Keratinocyte (primary cell): ENCODE measurements around the gene PDE9A. TPM values are rescaled to one million over a fixed set of nuclear protein-coding genes. Genes with fewer than 3 reads are reported as not detected.

Experiments
- DNase-seq: peaks from one replicate; pipeline ENCODE4 v3.0.0-alpha.2; 2011; ENCODE audit warnings: low read depth, missing footprints, low spot score
- FAIRE-seq: peaks from 2 replicates; lab custom pipeline; 2011; peaks lifted over from hg19 to GRCh38; lab: Jason Lieb, UNC
- H2AFZ ChIP-seq: 2 replicates; pipeline ENCODE4 v1.6.0; 2012; ENCODE audit warnings: low read length, control low read depth, inconsistent platforms; ENCODE audit not compliant: control insufficient read depth
- H3K27ac ChIP-seq: 2 replicates; pipeline ENCODE4 v1.5.1; 2011; ENCODE audit warnings: low read length; ENCODE audit not compliant: control insufficient read depth, insufficient read depth
- H3K27me3 ChIP-seq: 3 replicates; pipeline ENCODE4 v1.6.0; 2011; ENCODE audit warnings: low read length; ENCODE audit not compliant: control insufficient read depth, insufficient read depth; ENCODE audit errors: extremely low read depth
- H3K36me3 ChIP-seq, 2 experiments: 2 replicates in 1 of 2; 3 replicates in 1 of 2; pipeline ENCODE4 v1.5.1; 2011; ENCODE audit warnings: low read length in 2 of 2, mild to moderate bottlenecking in 1 of 2; ENCODE audit not compliant: control insufficient read depth in 2 of 2, insufficient read depth in 2 of 2; ENCODE audit errors: extremely low read depth in 1 of 2
- H3K4me1 ChIP-seq: 3 replicates; pipeline ENCODE4 v1.5.1; 2011; ENCODE audit warnings: low read length; ENCODE audit not compliant: control insufficient read depth, insufficient read depth; ENCODE audit errors: extremely low read depth
- H3K4me2 ChIP-seq: 3 replicates; pipeline ENCODE4 v1.6.0; 2011; ENCODE audit warnings: low read depth, low read length; ENCODE audit not compliant: control insufficient read depth, insufficient read depth; ENCODE audit errors: extremely low read depth
- H3K4me3 ChIP-seq, 3 experiments: fragments of 200-600 bp in 1 of 3; sonication (generic) in 1 of 3; 2 replicates in 2 of 3; 3 replicates in 1 of 3; pipeline ENCODE4 v1.5.1; 2011 to 2016; ENCODE audit warnings: low read length in 3 of 3, mild to moderate bottlenecking in 3 of 3, control low read depth in 2 of 3, inconsistent platforms in 1 of 3, low read depth in 1 of 3, mixed read lengths in 1 of 3, mixed run types in 1 of 3, moderate library complexity in 1 of 3; ENCODE audit not compliant: control insufficient read depth in 2 of 3, insufficient read depth in 2 of 3; ENCODE audit errors: extremely low read depth in 1 of 3
- H3K79me2 ChIP-seq: 2 replicates; pipeline ENCODE4 v1.6.0; 2012; ENCODE audit warnings: low read length; ENCODE audit not compliant: control insufficient read depth, insufficient read depth
- H3K9ac ChIP-seq: 3 replicates; pipeline ENCODE4 v1.6.0; 2011; ENCODE audit warnings: low read length; ENCODE audit not compliant: control insufficient read depth, insufficient read depth; ENCODE audit errors: extremely low read depth
- H3K9me1 ChIP-seq: 3 replicates; pipeline ENCODE4 v1.6.0; 2011; ENCODE audit warnings: low read length; ENCODE audit not compliant: control insufficient read depth, insufficient read depth; ENCODE audit errors: extremely low read depth
- H3K9me3 ChIP-seq: 2 replicates; pipeline ENCODE4 v1.5.1; 2012; ENCODE audit warnings: low read depth, low read length; ENCODE audit not compliant: control insufficient read depth
- H4K20me1 ChIP-seq: 3 replicates; pipeline ENCODE4 v1.6.0; 2011; ENCODE audit warnings: low read length; ENCODE audit not compliant: control insufficient read depth, insufficient read depth; ENCODE audit errors: extremely low read depth
- EZH2 ChIP-seq: IDR thresholded peaks from one replicate; pipeline ENCODE4 v1.6.1; 2012; ENCODE audit warnings: inconsistent platforms, mild to moderate bottlenecking, low read length, moderate library complexity
- dilution Hi-C: fragments of 300-500 bp; cut with MboI; formaldehyde crosslinking; loops from one replicate; pipeline ENCODE4 v1.7.0; 2020; ENCODE audit warnings: low sequenced_read_pairs; ENCODE audit not compliant: extremely low pct_ligation_motif_present
- polyA plus RNA-seq, 5 experiments: library from polyadenylated mRNA; depleted of rRNA in 3 of 5; stranded (reverse) in 3 of 5; stranded (forward) in 1 of 5; unstranded in 1 of 5; fragments of >200 nt; gene quantifications; 1 replicate in 1 of 5; 2 replicates in 3 of 5; 3 replicates in 1 of 5; pipeline versions ENCODE4 v1.2.1 to v1.2.3, GENCODE V29; 2011 to 2012; ENCODE audit warnings: missing spikeins in 2 of 5, low read depth in 1 of 5, low replicate concordance in 1 of 5
- TF ChIP-seq, protein P1 (sequence below), 3 experiments: IDR thresholded peaks in 1 of 3; conservative IDR thresholded peaks in 1 of 3; optimal IDR thresholded peaks in 1 of 3; 2 replicates in 2 of 3; 3 replicates in 1 of 3; pipeline versions ENCODE3 to v1.5.1; 2011; ENCODE audit warnings: low read length in 3 of 3, mild to moderate bottlenecking in 3 of 3, moderate library complexity in 2 of 3, control low read depth in 1 of 3, inconsistent platforms in 1 of 3; ENCODE audit not compliant: insufficient read depth in 2 of 3; ENCODE audit errors: extremely low read depth in 1 of 3

PDE9A gene
- polyA plus RNA-seq, 1 donor (not counting 4 experiments of a cell fraction or from before 2014, with no cell fraction given): 0.13 TPM

DNA sequence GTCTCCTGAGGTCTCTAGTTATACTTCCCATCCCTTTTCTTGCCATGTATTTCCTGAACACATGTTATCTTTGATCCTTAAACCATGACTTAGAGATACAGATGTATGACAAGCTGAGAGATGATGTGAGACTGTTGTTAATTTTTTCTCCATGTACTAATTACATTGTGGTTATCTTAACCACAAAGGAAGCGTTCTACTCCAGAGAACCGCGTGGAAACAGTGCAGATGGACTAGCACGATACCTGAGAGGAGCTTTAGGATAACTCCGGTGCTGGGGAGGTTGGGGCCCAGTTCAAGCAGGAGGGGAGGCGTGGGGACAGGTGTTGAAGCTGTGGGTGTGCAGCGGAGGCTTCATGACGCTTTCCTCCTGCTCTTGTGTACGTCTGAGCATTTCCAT, 17.5 kb downstream of the PDE9A start:
- Histone ChIP-seq H3K36me3 (no peaks in the 10 kb centered on the region), H3K79me2 (no peaks in the 10 kb centered on the region), H3K9me3 (no peaks in the 10 kb centered on the region), H3K4me1 (no peaks in the 10 kb centered on the region), H2AFZ (no peak overlapping the region), H3K9me1 (no peaks in the 10 kb centered on the region), H4K20me1 (no peaks in the 10 kb centered on the region), H3K27ac (no peak overlapping the region), H3K27me3 (peaks cover 11% of the 10 kb centered on the region), H3K9ac (no peak overlapping the region), H3K4me3 (no peak overlapping the region), H3K4me2 (no peak overlapping the region)
- TF ChIP-seq EZH2: no peak
- TF ChIP-seq, protein P1, sequence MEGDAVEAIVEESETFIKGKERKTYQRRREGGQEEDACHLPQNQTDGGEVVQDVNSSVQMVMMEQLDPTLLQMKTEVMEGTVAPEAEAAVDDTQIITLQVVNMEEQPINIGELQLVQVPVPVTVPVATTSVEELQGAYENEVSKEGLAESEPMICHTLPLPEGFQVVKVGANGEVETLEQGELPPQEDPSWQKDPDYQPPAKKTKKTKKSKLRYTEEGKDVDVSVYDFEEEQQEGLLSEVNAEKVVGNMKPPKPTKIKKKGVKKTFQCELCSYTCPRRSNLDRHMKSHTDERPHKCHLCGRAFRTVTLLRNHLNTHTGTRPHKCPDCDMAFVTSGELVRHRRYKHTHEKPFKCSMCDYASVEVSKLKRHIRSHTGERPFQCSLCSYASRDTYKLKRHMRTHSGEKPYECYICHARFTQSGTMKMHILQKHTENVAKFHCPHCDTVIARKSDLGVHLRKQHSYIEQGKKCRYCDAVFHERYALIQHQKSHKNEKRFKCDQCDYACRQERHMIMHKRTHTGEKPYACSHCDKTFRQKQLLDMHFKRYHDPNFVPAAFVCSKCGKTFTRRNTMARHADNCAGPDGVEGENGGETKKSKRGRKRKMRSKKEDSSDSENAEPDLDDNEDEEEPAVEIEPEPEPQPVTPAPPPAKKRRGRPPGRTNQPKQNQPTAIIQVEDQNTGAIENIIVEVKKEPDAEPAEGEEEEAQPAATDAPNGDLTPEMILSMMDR (optimal IDR thresholded peaks at IDR 0.05 in 1 of 3, IDR thresholded peaks at IDR 0.05 in 1 of 3, conservative IDR thresholded peaks at IDR 0.05 in 1 of 3; ENCODE audit: extremely low read depth in 1 of 3, insufficient read depth in 2 of 3, low read length in 3 of 3): no peak
- no peak for FAIRE-seq
- dilution Hi-C loops: no loop called here
- DNase-seq: no peak

DNA sequence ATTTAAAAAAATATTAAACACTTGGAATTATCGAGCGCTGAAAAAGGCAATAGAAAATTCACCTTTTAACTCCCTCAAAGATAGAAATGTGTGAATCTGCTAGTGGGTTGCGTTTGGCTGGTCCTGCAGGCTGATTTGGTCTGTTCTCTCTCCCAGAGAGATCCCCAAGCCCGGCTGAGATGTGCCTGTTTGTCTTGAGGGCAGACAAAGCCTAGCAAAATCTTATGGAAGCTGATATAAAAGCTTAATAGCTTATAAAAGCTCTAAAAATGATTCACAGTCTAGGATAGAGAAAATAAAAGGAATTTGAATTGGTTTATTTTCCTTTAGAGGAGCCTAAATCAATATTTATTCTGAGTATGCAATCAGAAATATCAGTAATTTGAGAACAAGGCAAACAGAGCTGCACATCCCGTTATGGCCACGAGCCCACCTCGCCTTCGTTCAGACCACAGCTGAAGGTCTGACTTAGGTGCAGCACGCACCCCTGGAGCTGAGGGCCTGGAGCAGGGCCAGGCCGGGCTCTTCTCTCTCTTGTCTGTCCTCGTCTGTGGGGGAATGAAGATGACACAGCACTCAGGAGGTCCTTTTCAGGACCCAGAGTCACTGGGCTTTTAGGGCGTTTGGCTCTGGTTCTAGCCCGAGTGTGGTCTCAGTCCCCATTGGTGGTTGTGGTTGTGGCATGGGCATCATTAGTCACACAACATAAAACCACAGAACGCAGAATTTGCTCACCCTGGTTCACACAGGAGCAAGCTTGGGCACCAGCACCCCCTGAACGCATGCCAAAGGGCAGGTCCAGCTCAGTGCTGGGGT, 18.6 kb downstream of the PDE9A start:
- dilution Hi-C loops: no loop called here
- H3K9me1 ChIP-seq: no peaks in the 10 kb centered on the region
- no peaks in the 10 kb centered on the region for H4K20me1 ChIP-seq
- no peaks in the 10 kb centered on the region for H3K79me2 ChIP-seq
- no peak overlapping the region for H2AFZ ChIP-seq
- H3K27ac ChIP-seq: no peak overlapping the region
- FAIRE-seq (no peak), DNase-seq (no peak)
- no peak overlapping the region for H3K4me2 ChIP-seq
- H3K27me3 ChIP-seq: peaks cover 11% of the 10 kb centered on the region
- H3K36me3 ChIP-seq: no peaks in the 10 kb centered on the region
- TF ChIP-seq, protein P1 (optimal IDR thresholded peaks at IDR 0.05 in 1 of 3, IDR thresholded peaks at IDR 0.05 in 1 of 3, conservative IDR thresholded peaks at IDR 0.05 in 1 of 3; ENCODE audit: extremely low read depth in 1 of 3, insufficient read depth in 2 of 3, low read length in 3 of 3): no peak
- no peak for TF ChIP-seq EZH2
- H3K9ac ChIP-seq: no peak overlapping the region
- H3K9me3 ChIP-seq: no peaks in the 10 kb centered on the region
- no peaks in the 10 kb centered on the region for H3K4me1 ChIP-seq
- H3K4me3 ChIP-seq: no peak overlapping the region
